VCaP (cell line): ENCODE results near the gene SFT2D2.

Experiments used
- H3K27ac ChIP-seq: fragments of 450-650 bp; 2 replicates; pipeline ENCODE4 v1.5.1; 2017
- TF ChIP-seq, protein P1 (sequence below): fragments of 450-650 bp; conservative IDR thresholded peaks from 2 replicates; pipeline ENCODE4 v1.5.1; 2017; ENCODE audit warnings: mild to moderate bottlenecking, moderate library complexity

The SFT2D2 gene

DNA sequence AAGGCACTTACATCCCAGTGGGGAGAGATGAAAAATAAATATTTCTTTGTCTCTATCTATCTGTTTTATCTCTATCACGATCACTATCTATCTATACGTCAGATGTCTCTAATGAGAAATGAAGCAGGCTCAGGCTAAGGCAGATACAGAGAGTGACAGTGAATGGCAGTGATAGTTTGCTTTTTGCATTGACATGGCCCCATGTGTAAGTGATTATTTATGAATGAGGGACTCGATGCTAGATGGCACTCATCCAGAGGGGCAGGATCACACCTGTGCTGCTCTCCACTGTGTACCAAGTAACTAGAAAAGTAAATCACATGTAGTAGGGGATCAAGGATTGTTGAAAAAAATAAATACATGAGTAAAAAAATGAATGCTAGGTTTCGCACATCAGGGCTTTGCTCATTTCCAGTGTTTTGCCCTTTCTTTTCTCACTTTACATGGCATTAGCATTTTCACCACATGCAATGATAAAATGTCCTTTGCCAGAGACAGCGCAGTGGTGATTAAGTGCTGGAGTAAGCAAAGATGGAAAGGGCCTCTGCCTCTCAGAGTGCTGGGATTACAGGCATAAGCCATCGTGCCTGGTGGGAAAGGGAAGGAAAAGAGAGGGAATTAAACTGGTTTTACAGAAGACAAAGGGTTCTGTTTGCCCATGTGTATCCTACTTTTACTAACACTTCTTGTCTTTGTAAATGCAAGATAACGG lies 71.4 kb downstream of the SFT2D2 start:
- TF ChIP-seq, protein P1, sequence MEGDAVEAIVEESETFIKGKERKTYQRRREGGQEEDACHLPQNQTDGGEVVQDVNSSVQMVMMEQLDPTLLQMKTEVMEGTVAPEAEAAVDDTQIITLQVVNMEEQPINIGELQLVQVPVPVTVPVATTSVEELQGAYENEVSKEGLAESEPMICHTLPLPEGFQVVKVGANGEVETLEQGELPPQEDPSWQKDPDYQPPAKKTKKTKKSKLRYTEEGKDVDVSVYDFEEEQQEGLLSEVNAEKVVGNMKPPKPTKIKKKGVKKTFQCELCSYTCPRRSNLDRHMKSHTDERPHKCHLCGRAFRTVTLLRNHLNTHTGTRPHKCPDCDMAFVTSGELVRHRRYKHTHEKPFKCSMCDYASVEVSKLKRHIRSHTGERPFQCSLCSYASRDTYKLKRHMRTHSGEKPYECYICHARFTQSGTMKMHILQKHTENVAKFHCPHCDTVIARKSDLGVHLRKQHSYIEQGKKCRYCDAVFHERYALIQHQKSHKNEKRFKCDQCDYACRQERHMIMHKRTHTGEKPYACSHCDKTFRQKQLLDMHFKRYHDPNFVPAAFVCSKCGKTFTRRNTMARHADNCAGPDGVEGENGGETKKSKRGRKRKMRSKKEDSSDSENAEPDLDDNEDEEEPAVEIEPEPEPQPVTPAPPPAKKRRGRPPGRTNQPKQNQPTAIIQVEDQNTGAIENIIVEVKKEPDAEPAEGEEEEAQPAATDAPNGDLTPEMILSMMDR = no peak
- H3K27ac ChIP-seq = no peak overlapping the region

DNA sequence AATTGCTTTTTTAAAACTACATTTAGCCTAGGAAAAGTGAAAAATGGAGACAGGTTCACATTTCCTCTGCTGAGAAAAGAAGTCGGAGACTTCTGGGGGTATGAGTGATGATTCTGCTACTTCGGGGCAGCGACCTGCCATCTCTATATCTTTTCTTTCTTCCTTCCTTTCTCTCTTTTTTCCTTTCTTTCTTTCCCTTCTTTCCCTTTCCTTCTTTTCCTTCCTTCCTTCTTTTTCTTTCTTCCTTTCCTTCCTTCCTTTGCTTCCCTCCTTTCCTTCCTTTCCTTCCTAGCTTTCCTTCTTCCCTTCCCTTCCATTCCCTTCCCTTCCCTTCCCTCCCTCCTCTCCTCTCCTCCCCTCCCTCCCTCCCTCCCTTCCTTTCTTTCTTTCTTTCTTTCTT lies 72.6 kb downstream of the SFT2D2 start:
- no peak overlapping the region for H3K27ac ChIP-seq
- TF ChIP-seq, protein P1 = no peak

DNA sequence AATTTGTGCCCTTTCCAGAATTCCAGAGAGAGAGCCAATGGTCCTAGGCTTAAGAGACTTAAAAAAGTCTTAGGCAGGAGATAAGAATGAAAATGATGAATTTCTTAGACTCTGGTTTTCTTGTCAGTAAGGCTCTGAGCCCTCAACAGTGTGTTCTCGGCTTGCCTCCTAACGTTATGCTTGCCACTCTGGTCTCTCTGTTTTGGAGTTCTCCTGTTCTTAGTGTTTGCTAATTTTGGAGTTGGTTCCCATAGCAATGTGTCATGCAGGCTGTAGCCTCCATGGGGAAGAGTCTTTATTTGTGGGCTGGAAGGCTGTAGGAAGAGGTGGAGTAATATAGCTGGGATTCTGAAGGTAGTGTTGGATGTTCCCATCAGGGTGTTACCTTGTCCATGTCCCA lies 74.8 kb downstream of the SFT2D2 start:
- TF ChIP-seq, protein P1 = no peak
- H3K27ac ChIP-seq = no peak overlapping the region

DNA sequence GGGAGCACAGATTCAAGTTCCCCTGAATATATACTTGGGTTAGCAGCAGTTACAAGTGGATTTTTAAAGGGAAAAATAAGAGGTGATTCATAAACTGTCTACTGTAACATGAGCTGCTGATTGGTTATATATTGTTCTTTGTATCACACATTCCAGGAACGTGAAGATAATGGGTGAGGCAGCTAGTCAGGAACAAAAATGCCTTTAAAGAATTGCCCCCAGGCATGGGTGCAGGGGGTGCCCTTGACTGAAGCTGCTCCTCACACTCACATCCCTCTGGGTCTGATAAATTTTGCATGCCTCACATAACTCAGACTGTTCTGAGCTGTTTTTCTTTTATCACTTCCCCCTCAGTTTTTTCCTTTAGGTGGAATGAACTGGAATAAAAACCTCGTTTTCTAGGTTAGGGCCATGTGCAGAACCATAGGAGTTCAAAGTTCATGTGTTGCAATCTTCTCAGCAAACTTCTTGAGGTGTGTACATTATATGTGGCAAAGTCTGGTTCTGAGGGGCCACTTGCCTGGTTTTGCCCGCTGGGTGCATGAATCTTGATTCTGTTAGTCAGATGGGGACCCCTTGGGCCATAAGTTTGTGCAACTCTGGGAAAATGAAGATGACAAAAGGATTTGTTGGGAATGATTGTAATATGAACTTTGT lies 76.0 kb downstream of the SFT2D2 start:
- H3K27ac ChIP-seq = no peak overlapping the region
- TF ChIP-seq, protein P1 = no peak
